ENCODE measurements around the gene RPS15A. TPM values are rescaled to one million over a fixed set of nuclear protein-coding genes. Genes with fewer than 3 reads are reported as not detected.
A peak's percentile ranks its signal among the peaks of the same experiment; 100 is the strongest.
"Not testable (repeated sequence)": the region's sequence is repeated elsewhere in the genome, so short reads cannot be mapped to it uniquely, and the experiment has no call there.

The RPS15A gene
- total RNA-seq, 4 donors from 2014 or later: 732 to 4,133 (median 2,636) TPM

GRCh38 chr16:18776334-18776733 lies 13.8 kb downstream of the RPS15A start:
- H3K27ac ChIP-seq; H3K27me3 ChIP-seq; H3K4me1 ChIP-seq; intact Hi-C loops (cut with DNase I); H3K4me3 ChIP-seq; H3K9me3 ChIP-seq; DNase-seq; H3K36me3 ChIP-seq: not testable (repeated sequence)
- WGBS, 2 donors: 55 to 70% methylated on average over 5 of the region's 5 CpGs

GRCh38 chr16:18774651-18775050 lies 15.5 kb downstream of the RPS15A start:
- 85 to 100% methylated on average over 4 of the region's 4 CpGs for WGBS, 2 donors
- DNase-seq: not testable (repeated sequence)

GRCh38 chr16:18772171-18772570 lies 18.0 kb downstream of the RPS15A start:
- DNase-seq; H3K9me3 ChIP-seq; H3K27me3 ChIP-seq; H3K27ac ChIP-seq; H3K4me3 ChIP-seq; H3K36me3 ChIP-seq; intact Hi-C loops (cut with DNase I); H3K4me1 ChIP-seq: not testable (repeated sequence)
- WGBS, 2 donors: 70 to 71% methylated on average over 6 to 7 of the region's 7 CpGs

More at GRCh38 chr16:18774651-18775050, 15.5 kb downstream of the RPS15A start:
- H3K27ac ChIP-seq; H3K4me1 ChIP-seq; H3K36me3 ChIP-seq; H3K27me3 ChIP-seq; H3K9me3 ChIP-seq; intact Hi-C loops (cut with DNase I); H3K4me3 ChIP-seq: not testable (repeated sequence)

GRCh38 chr16:18770336-18770962 lies 19.7 kb downstream of the RPS15A start:
- intact Hi-C loops (cut with DNase I); H3K4me1 ChIP-seq; H3K27me3 ChIP-seq; H3K36me3 ChIP-seq; H3K4me3 ChIP-seq; H3K27ac ChIP-seq; DNase-seq; H3K9me3 ChIP-seq: not testable (repeated sequence)
- 86 to 95% methylated on average over 6 to 11 of the region's 11 CpGs for WGBS, 2 donors

- DNase-seq; H3K4me3 ChIP-seq; H3K9me3 ChIP-seq; H3K27me3 ChIP-seq; intact Hi-C loops (cut with DNase I); H3K27ac ChIP-seq; H3K36me3 ChIP-seq; H3K4me1 ChIP-seq: not testable (repeated sequence)
- WGBS, 2 donors: 60 to 75% methylated on average over 3 to 6 of the region's 7 CpGs
These were observed 22.9 kb downstream of the RPS15A start for GRCh38 chr16:18767217-18767616.

GRCh38 chr16:18762713-18763112 lies 27.4 kb downstream of the RPS15A start:
- H3K27ac ChIP-seq; H3K4me1 ChIP-seq; H3K4me3 ChIP-seq; DNase-seq; H3K36me3 ChIP-seq; H3K9me3 ChIP-seq; intact Hi-C loops (cut with DNase I); H3K27me3 ChIP-seq: not testable (repeated sequence)
- WGBS, 2 donors: 9 to 17% methylated on average over 2 to 3 of the region's 5 CpGs

- H3K4me1 ChIP-seq; H3K36me3 ChIP-seq; H3K27ac ChIP-seq; DNase-seq; H3K4me3 ChIP-seq; H3K27me3 ChIP-seq; H3K9me3 ChIP-seq; intact Hi-C loops (cut with DNase I): not testable (repeated sequence)
- TF ChIP-seq CTCF (IDR thresholded peaks at IDR 0.05): peak in 5 of 6 experiments; percentile 57 to 62 (median 61)
- 22 to 26% methylated on average over 15 of the region's 21 CpGs for WGBS, 2 donors
These were observed 30.3 kb downstream of the RPS15A start for GRCh38 chr16:18759598-18760520.

- H3K36me3 ChIP-seq; DNase-seq; intact Hi-C loops (cut with DNase I); H3K4me1 ChIP-seq; H3K9me3 ChIP-seq; H3K27me3 ChIP-seq; H3K27ac ChIP-seq; H3K4me3 ChIP-seq: not testable (repeated sequence)
- 37% methylated on average over 4 of the region's 10 CpGs; no CpG with 5 or more reads in 1 of the 2 donors for WGBS, 2 donors
These were observed 32.0 kb downstream of the RPS15A start for GRCh38 chr16:18757960-18758660.

- H3K4me3 ChIP-seq; intact Hi-C loops (cut with DNase I); H3K9me3 ChIP-seq; H3K36me3 ChIP-seq; H3K4me1 ChIP-seq; H3K27ac ChIP-seq; DNase-seq; H3K27me3 ChIP-seq: not testable (repeated sequence)
- WGBS, 2 donors: 67% methylated on average over 9 of the region's 9 CpGs
These were observed 33.5 kb downstream of the RPS15A start for GRCh38 chr16:18756639-18757038.

- H3K4me1 ChIP-seq; H3K36me3 ChIP-seq; H3K9me3 ChIP-seq; H3K27ac ChIP-seq; intact Hi-C loops (cut with DNase I); H3K27me3 ChIP-seq; H3K4me3 ChIP-seq; DNase-seq: not testable (repeated sequence)
- no CpG with 5 or more reads among the region's 8 CpGs for whole genome bisulfite sequencing, 2 donors
These were observed 47.3 kb downstream of the RPS15A start for GRCh38 chr16:18742870-18743269.

GRCh38 chr16:18740027-18740426 lies 50.1 kb downstream of the RPS15A start:
- DNase-seq; H3K4me3 ChIP-seq; H3K4me1 ChIP-seq; H3K36me3 ChIP-seq; H3K27me3 ChIP-seq; intact Hi-C loops (cut with DNase I); H3K9me3 ChIP-seq; H3K27ac ChIP-seq: not testable (repeated sequence)
- no CpG with 5 or more reads among the region's 3 CpGs for WGBS, 2 donors

GRCh38 chr16:18738768-18739167 lies 51.4 kb downstream of the RPS15A start:
- intact Hi-C loops (cut with DNase I); H3K27me3 ChIP-seq; DNase-seq; H3K9me3 ChIP-seq; H3K27ac ChIP-seq; H3K4me3 ChIP-seq; H3K4me1 ChIP-seq; H3K36me3 ChIP-seq: not testable (repeated sequence)
- 56 to 67% methylated on average over 2 of the region's 4 CpGs for WGBS, 2 donors
